ENCODE results near the gene SCN1A. TPM values are rescaled to one million over a fixed set of nuclear protein-coding genes. Genes with fewer than 3 reads are reported as not detected.

The SCN1A gene
- total RNA-seq (2016; rRNA removed; fragmentation: Illumina TruSeq; extraction: Trizol) (19.6 and 39.4 TPM in 2 replicates), polyA plus RNA-seq (2011; rRNA removed) (14.9 and 19.9 TPM in 2 replicates), polyA minus RNA-seq (2011; rRNA and poly(A)+ RNA removed; ENCODE audit: low replicate concordance) (0.14 and 28.2 TPM in 2 replicates), Bru-seq, nascent RNA (percentile 78 among the genes with signal in this experiment), BruChase-seq, experiment 1, labeled RNA remaining after a 6-hour chase (percentile 80 among the genes with signal in this experiment), BruChase-seq, experiment 2, labeled RNA remaining after a 2-hour chase (percentile 83 among the genes with signal in this experiment)
- total RNA-seq (2016; cell fraction: cytosol; rRNA removed; fragmentation: Illumina TruSeq; extraction: Trizol; ENCODE audit: low read depth) = 2.4 and 3.5 TPM in 2 replicates
- 19.3 and 35.5 TPM in 2 replicates for total RNA-seq (2016; cell fraction: insoluble cytoplasmic fraction; rRNA removed; fragmentation: Illumina TruSeq; extraction: Trizol)
- total RNA-seq (2016; cell fraction: membrane; rRNA removed; fragmentation: Illumina TruSeq; extraction: Trizol) = 5.8 and 8.3 TPM in 2 replicates
- 141 and 149 TPM in 2 replicates for total RNA-seq (2016; cell fraction: nucleus; rRNA removed; fragmentation: Illumina TruSeq; extraction: Trizol)
- polyA plus RNA-seq (2011; cell fraction: cytosol; rRNA removed) = 2.7 and 3.9 TPM in 2 replicates
- polyA plus RNA-seq (2011; cell fraction: nucleus; rRNA removed) = 47.7 and 48.1 TPM in 2 replicates
- polyA plus RNA-seq (2012) = 15.2 and 31.7 TPM in 2 replicates
- polyA plus RNA-seq (2016; cell fraction: cytosol; fragmentation: Illumina TruSeq; extraction: Trizol; ENCODE audit: low read depth) = 0.17 and 0.38 TPM in 2 replicates
- polyA plus RNA-seq (2016; cell fraction: insoluble cytoplasmic fraction; fragmentation: Illumina TruSeq; extraction: Trizol; ENCODE audit: low read depth) = 6.1 and 6.6 TPM in 2 replicates
- polyA plus RNA-seq (2016; cell fraction: membrane; fragmentation: Illumina TruSeq; extraction: Trizol; ENCODE audit: low read depth) = 0.72 and 1.3 TPM in 2 replicates
- polyA plus RNA-seq (2016; cell fraction: nucleus; fragmentation: Illumina TruSeq; extraction: Trizol; ENCODE audit: insufficient read depth, low read depth) = 138 and 145 TPM in 2 replicates
- polyA minus RNA-seq (2011; cell fraction: cytosol; rRNA and poly(A)+ RNA removed) = 7.8 and 8.3 TPM in 2 replicates
- 174 and 195 TPM in 2 replicates for polyA minus RNA-seq (2011; cell fraction: nucleus; rRNA and poly(A)+ RNA removed)
- long read RNA-seq, experiment 1, partial matches to known transcripts = 0 of 1 reads
- long read RNA-seq, experiment 1, other reads (novel, unspliced or antisense) = 1 of 1 reads
- long read RNA-seq, experiment 2, partial matches to known transcripts = 0 of 4 reads
- long read RNA-seq, experiment 2, other reads (novel, unspliced or antisense) = 4 of 4 reads

DNA sequence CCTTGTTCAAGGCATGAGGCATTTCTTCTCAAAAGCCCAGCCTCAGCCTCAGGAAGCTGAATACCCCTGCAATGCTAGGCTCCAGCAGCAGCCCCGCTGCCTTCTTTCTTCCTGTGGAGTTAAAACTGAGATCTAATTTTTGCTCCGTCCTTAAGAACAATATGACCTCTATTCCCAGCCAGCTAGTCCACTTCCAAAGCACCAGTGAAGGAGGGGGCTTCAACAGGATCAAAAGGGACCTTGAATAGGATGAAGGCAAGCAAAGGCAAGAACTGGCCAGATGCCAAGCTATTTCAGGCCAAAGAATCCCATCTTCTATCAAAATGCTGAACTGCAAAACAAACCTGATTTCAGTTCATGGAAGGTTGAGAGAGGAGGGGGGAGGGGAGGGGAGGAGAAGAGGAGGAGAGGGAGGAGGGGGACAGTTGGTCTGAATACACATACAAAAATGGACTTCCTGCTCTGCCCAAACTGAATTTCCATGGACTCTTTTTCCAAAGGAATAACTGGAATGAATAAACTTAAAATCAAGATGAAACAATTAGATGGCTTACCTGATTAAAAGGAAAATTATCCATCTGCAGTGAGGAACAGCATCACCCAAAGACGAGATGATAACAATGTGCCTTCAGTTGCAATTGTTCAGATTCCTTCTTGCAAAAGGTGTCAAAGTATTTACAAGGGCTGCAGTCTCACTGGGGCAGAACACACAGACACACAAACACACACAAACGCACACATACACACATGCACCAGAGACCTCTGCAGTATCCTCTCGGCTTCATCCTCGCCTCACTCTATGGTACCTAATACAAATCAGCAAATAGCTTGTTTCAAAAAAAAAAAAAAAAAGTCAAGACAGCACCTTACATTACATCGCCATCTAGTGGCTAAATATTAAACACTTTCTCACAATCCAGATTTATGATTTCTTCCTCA is at the start of gene SCN1A:
TSS of gene SCN1A (minus strand) at position 804 of the 939 bp plus-strand sequence. CDS start 54,399 bp downstream, outside the sequence.
- Histone ChIP-seq H3K79me2 (ENCODE audit: insufficient read depth, low read length) (peaks cover 26% of the 10 kb centered on the region), H2AFZ (ENCODE audit: low read length) (peak within 1 kb of the TSS; percentile 84), H3K4me1 (ENCODE audit: insufficient read depth, low read length) (peaks cover 93% of the 10 kb centered on the region), H3K27me3 (ENCODE audit: control insufficient read depth in 1 of 2, insufficient read depth in 2 of 2, low read length in 2 of 2) (no peaks in the 10 kb centered on the region), H3K9ac (ENCODE audit: insufficient read depth, low read depth, low read length) (peak within 1 kb of the TSS; percentile 69), H3K27ac (ENCODE audit: extremely low read length, insufficient read depth, low read length) (peak within 1 kb of the TSS; percentile 72), H3K9me3 (ENCODE audit: low read length) (no peaks in the 10 kb centered on the region), H3K4me3 (replicated peaks in 1 of 3; ENCODE audit: insufficient read depth in 1 of 3, low read depth in 2 of 3, low read length in 3 of 3) (peak within 1 kb of the TSS; percentile 35 to 62 (median 50)), H3K36me3 (replicated peaks in 1 of 2; ENCODE audit: control insufficient read depth in 1 of 2, insufficient read depth in 2 of 2, low read length in 2 of 2) (no peaks in the 10 kb centered on the region), H4K20me1 (ENCODE audit: insufficient read depth, low read length) (no peaks in the 10 kb centered on the region), H3K4me2 (ENCODE audit: low read depth, low read length) (peak within 1 kb of the TSS; percentile 69)
- CTCF ChIA-PET (ENCODE audit: low intra/inter-chr PET ratio, low total read pairs) = interaction anchor here (0.8 to 2.9 kb wide), 4 partner anchors 53 to 173 kb away, joined by 4 to 19 read pairs (median 13); partner anchors contain the start of gene TTC21B
- no TSS peak for BruUV-seq (replicated peaks)
- peak; percentile 89 for DNase-seq (ENCODE audit: low spot score)
- POLR2A ChIA-PET = interaction anchor here (0.6 to 3.7 kb wide), 8 partner anchors 8 to 253 kb away, joined by 3 to 29 read pairs (median 5); partner anchors contain the start of gene TTC21B
- peak; percentile 36 for FAIRE-seq
- intact Hi-C loops (cut with micrococcal nuclease; ENCODE audit: unreplicated experiment) = loop anchor here (1.0 kb wide), 3 partner anchors 54 to 174 kb away; partner anchors contain the start of gene TTC21B
- 30% methylated on average over 7 of the region's 7 CpGs for WGBS (ENCODE audit: low lambda C conversion rate)
- peak; percentile 86 for ATAC-seq
- in situ Hi-C loops (cut with HindIII; ENCODE audit: extremely low pct_ligation_motif_present, low pct_unique_long_range_greater_than_20kb) = loop anchor here (5.0 kb wide), 2 partner anchors 70 to 175 kb away; partner anchors contain the start of gene TTC21B
- TF ChIP-seq EHMT2 (IDR thresholded peaks at IDR 0.05; ENCODE audit: borderline replicate concordance, low read depth, low read length) (peak; percentile 39; the same call in 1 of the 2 replicates), HDAC2 (CRISPR knock-in tag; IDR thresholded peaks at IDR 0.05) (peak; percentile 24; the same call in 1 of the 2 replicates), U2AF1 (optimal IDR thresholded peaks at IDR 0.05; ENCODE audit: low read depth, low read length) (no peak), POLR2AphosphoS5 (IDR thresholded peaks at IDR 0.05; ENCODE audit: low read depth, low read length) (peak; percentile 35; the same call in 1 of the 2 replicates), MEIS2 (CRISPR knock-in tag; IDR thresholded peaks at IDR 0.05) (no peak), KLF6 (CRISPR knock-in tag; IDR thresholded peaks at IDR 0.05) (0 out of 2 replicates have a peak, but pooled peaks have one; percentile 2), ZNF792 (CRISPR knock-in tag; IDR thresholded peaks at IDR 0.05) (0 out of 2 replicates have a peak, but pooled peaks have one; percentile 41), SOX6 (IDR thresholded peaks at IDR 0.05) (no peak), SOX6 (CRISPR knock-in tag; IDR thresholded peaks at IDR 0.05) (peak; percentile 4; the same call in 1 of the 2 replicates), ZNF354B (CRISPR knock-in tag; IDR thresholded peaks at IDR 0.05) (0 out of 2 replicates have a peak, but pooled peaks have one; percentile 28), ZNF263 (CRISPR knock-in tag; IDR thresholded peaks at IDR 0.05) (peak; percentile 86), ZSCAN25 (CRISPR knock-in tag; IDR thresholded peaks at IDR 0.05) (peak; percentile 79), RBFOX2 (IDR thresholded peaks at IDR 0.05; ENCODE audit: low read depth, low read length) (no peak), FOXA3 (CRISPR knock-in tag; IDR thresholded peaks at IDR 0.05) (peak; percentile 58; the same call in 1 of the 2 replicates), ZNF331 (CRISPR knock-in tag; IDR thresholded peaks at IDR 0.05) (peak; percentile 16; the same call in 1 of the 2 replicates), ZFX (CRISPR knock-in tag; IDR thresholded peaks at IDR 0.05; ENCODE audit: low read depth) (peak; percentile 18; the same call in 1 of the 2 replicates), ZSCAN31 (CRISPR knock-in tag; IDR thresholded peaks at IDR 0.05; ENCODE audit: low read depth) (peak; percentile 80)
- TF ChIP-seq, protein P1, sequence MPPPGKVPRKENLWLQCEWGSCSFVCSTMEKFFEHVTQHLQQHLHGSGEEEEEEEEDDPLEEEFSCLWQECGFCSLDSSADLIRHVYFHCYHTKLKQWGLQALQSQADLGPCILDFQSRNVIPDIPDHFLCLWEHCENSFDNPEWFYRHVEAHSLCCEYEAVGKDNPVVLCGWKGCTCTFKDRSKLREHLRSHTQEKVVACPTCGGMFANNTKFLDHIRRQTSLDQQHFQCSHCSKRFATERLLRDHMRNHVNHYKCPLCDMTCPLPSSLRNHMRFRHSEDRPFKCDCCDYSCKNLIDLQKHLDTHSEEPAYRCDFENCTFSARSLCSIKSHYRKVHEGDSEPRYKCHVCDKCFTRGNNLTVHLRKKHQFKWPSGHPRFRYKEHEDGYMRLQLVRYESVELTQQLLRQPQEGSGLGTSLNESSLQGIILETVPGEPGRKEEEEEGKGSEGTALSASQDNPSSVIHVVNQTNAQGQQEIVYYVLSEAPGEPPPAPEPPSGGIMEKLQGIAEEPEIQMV (CRISPR knock-in tag; IDR thresholded peaks at IDR 0.05; ENCODE audit: low read depth) = 0 out of 2 replicates have a peak, but pooled peaks have one; percentile 29
